Vagina (tissue), 2 donors: ENCODE measurements around the gene KLRB1. TPM values are rescaled to one million over a fixed set of nuclear protein-coding genes. Genes with fewer than 3 reads are reported as not detected.

Experiments used
- DNase-seq, 2 donors: peaks; one replicate each; pipeline ENCODE4 v3.0.0-alpha.2; 2017; ENCODE audit errors: extremely low spot score in 2 of 2
- H3K27ac ChIP-seq: fragments of 200-600 bp; sonication (generic); one replicate; pipeline ENCODE4 v1.5.1; 2019
- H3K27me3 ChIP-seq: fragments of 200-600 bp; sonication (generic); one replicate; pipeline ENCODE4 v1.5.1; 2019
- H3K36me3 ChIP-seq, 2 donors: fragments of 200-600 bp; sonication (generic); one replicate each; pipeline ENCODE4 v1.5.1; 2017 to 2019
- H3K4me1 ChIP-seq: fragments of 200-600 bp; sonication (generic); one replicate; pipeline ENCODE4 v1.5.1; 2019
- H3K4me3 ChIP-seq, 2 donors: fragments of 200-600 bp; sonication (generic); 1 replicate in 1 of 2; 2 replicates in 1 of 2; pipeline ENCODE4 v1.5.1; 2016 to 2019
- H3K9me3 ChIP-seq: fragments of 200-600 bp; sonication (generic); one replicate; pipeline ENCODE4 v1.5.1; 2019
- CTCF ChIP-seq, 3 experiments: fragments of 450-650 bp in 2 of 3; fragments of 200-600 bp in 1 of 3; sonication (generic) in 1 of 3; IDR thresholded peaks; one replicate each; pipeline ENCODE4 v1.5.1; 2017 to 2019; ENCODE audit warnings: antibody characterized with exemption in 3 of 3, mild to moderate bottlenecking in 2 of 3, moderate library complexity in 2 of 3
- POLR2A ChIP-seq, 2 donors: fragments of 450-650 bp; IDR thresholded peaks; one replicate each; pipeline ENCODE4 v1.6.1; 2017; ENCODE audit warnings: antibody characterized with exemption in 2 of 2, mild to moderate bottlenecking in 2 of 2, moderate library complexity in 2 of 2
- POLR2AphosphoS5 ChIP-seq, 2 donors: sonication (generic); formaldehyde crosslinking; IDR thresholded peaks; one replicate each; pipeline ENCODE4 v1.9.0; 2017; ENCODE audit warnings: antibody characterized with exemption in 2 of 2, mild to moderate bottlenecking in 2 of 2, low read depth in 1 of 2; ENCODE audit not compliant: insufficient read depth in 1 of 2
- intact Hi-C: fragments of 100-400 bp; cut with DNase I; formaldehyde crosslinking; loops from one replicate; pipeline ENCODE4 v1.15.1; 2023
- total RNA-seq: library from RNA; depleted of rRNA; stranded (reverse); fragments of >200 nt; gene quantifications from one replicate; pipeline ENCODE4 v1.2.3, GENCODE V29; 2016

The KLRB1 gene
- 1.5 TPM for total RNA-seq

GRCh38 chr12:9607716-9608115, at the start of gene KLRB1:
TSS of gene KLRB1 (minus strand) at chr12:9607916. CDS start at chr12:9607839, 77 bp downstream.
- intact Hi-C loops: no loop called here
- DNase-seq: no peak
- no peak for TF ChIP-seq POLR2A (IDR thresholded peaks at IDR 0.05)
- TF ChIP-seq POLR2AphosphoS5 (IDR thresholded peaks at IDR 0.05; ENCODE audit: insufficient read depth in 1 of 2, low read depth in 1 of 2): no peak
- TF ChIP-seq CTCF (IDR thresholded peaks at IDR 0.05): no peak
- Histone ChIP-seq H3K36me3 (no peaks in the 10 kb centered on the region), H3K4me1 (no peaks in the 10 kb centered on the region), H3K9me3 (no peaks in the 10 kb centered on the region), H3K27me3 (no peaks in the 10 kb centered on the region), H3K27ac (no peak within 1 kb of the TSS), H3K4me3 (no peak within 1 kb of the TSS)

- intact Hi-C loops: no loop called here
- peak overlapping the region in 1 of 2 donors; percentile 21 for H3K4me3 ChIP-seq
- no peak for TF ChIP-seq POLR2A (IDR thresholded peaks at IDR 0.05)
- TF ChIP-seq CTCF (IDR thresholded peaks at IDR 0.05): no peak
Measured at GRCh38 chr12:9651265-9651729, 43.6 kb upstream of the KLRB1 start.

GRCh38 chr12:9650151-9650576, 42.4 kb upstream of the KLRB1 start:
- intact Hi-C loops: no loop called here
- no peaks in the 10 kb centered on the region for H3K9me3 ChIP-seq
- peaks cover 0 to 17% of the 10 kb centered on the region in 2 donors for H3K36me3 ChIP-seq

More at GRCh38 chr12:9651265-9651729, 43.6 kb upstream of the KLRB1 start:
- Histone ChIP-seq H3K27me3 (no peaks in the 10 kb centered on the region), H3K27ac (peak overlapping the region; percentile 94), H3K36me3 (peaks cover 0 to 27% of the 10 kb centered on the region in 2 donors), H3K9me3 (no peaks in the 10 kb centered on the region), H3K4me1 (peaks cover 41% of the 10 kb centered on the region)
- DNase-seq: no peak

GRCh38 chr12:9649532-9649940, 41.8 kb upstream of the KLRB1 start:
- intact Hi-C loops: no loop called here
- Histone ChIP-seq H3K4me1 (peaks cover 41% of the 10 kb centered on the region), H3K9me3 (no peaks in the 10 kb centered on the region), H3K4me3 (peak overlapping the region; percentile 75 to 93), H3K27ac (peak overlapping the region; percentile 94), H3K27me3 (no peaks in the 10 kb centered on the region), H3K36me3 (peaks cover 0 to 11% of the 10 kb centered on the region in 2 donors)
- no peak for DNase-seq
- no peak for TF ChIP-seq CTCF (IDR thresholded peaks at IDR 0.05)
- no peak for TF ChIP-seq POLR2AphosphoS5 (IDR thresholded peaks at IDR 0.05; ENCODE audit: insufficient read depth in 1 of 2, low read depth in 1 of 2)
- no peak for TF ChIP-seq POLR2A (IDR thresholded peaks at IDR 0.05)

More at GRCh38 chr12:9650151-9650576, 42.4 kb upstream of the KLRB1 start:
- H3K4me3 ChIP-seq: peak overlapping the region; percentile 14 to 75
- peak overlapping the region; percentile 94 for H3K27ac ChIP-seq
- no peak for TF ChIP-seq POLR2AphosphoS5 (IDR thresholded peaks at IDR 0.05; ENCODE audit: insufficient read depth in 1 of 2, low read depth in 1 of 2)
- TF ChIP-seq POLR2A (IDR thresholded peaks at IDR 0.05): no peak
- H3K27me3 ChIP-seq: no peaks in the 10 kb centered on the region
- H3K4me1 ChIP-seq: peaks cover 41% of the 10 kb centered on the region
- no peak for DNase-seq

- peaks cover 0 to 5% of the 10 kb centered on the region in 2 donors for H3K36me3 ChIP-seq
- H3K4me3 ChIP-seq: peak overlapping the region; percentile 75 to 93
- no peak for TF ChIP-seq CTCF (IDR thresholded peaks at IDR 0.05)
- TF ChIP-seq POLR2A (IDR thresholded peaks at IDR 0.05): no peak
- TF ChIP-seq POLR2AphosphoS5 (IDR thresholded peaks at IDR 0.05; ENCODE audit: insufficient read depth in 1 of 2, low read depth in 1 of 2): no peak
- DNase-seq: no peak
- no peaks in the 10 kb centered on the region for H3K27me3 ChIP-seq
- intact Hi-C loops: no loop called here
- H3K9me3 ChIP-seq: no peaks in the 10 kb centered on the region
- H3K4me1 ChIP-seq: peaks cover 41% of the 10 kb centered on the region
- H3K27ac ChIP-seq: peak overlapping the region; percentile 94
Measured at GRCh38 chr12:9648701-9649531, 41.2 kb upstream of the KLRB1 start.
